ENCODE measurements around the gene KLC4.
A peak's percentile ranks its signal among the peaks of the same experiment; 100 is the strongest.
"Not testable (repeated sequence)": the region's sequence is repeated elsewhere in the genome, so short reads cannot be mapped to it uniquely, and the experiment has no call there.

The KLC4 gene

GRCh38 chr6:43040542-43041257 lies 18.7 kb upstream of the KLC4 start:
- no peak for DNase-seq (ENCODE audit: low spot score)
- ChIA-PET POLR2A (ENCODE audit: low non-redundant PET) (interaction anchor here (1.0 kb wide), 1 partner anchor 20 kb away, joined by 4 read pairs; no protein-coding TSS in a partner anchor), CTCF (no interaction called here)
- H3K27ac ChIP-seq: peak overlapping the region; percentile 31
- no peak for TF ChIP-seq CTCF (conservative IDR thresholded peaks at IDR 0.05; ENCODE audit: low read depth)

GRCh38 chr6:43041475-43041874 lies 18.0 kb upstream of the KLC4 start:
- ChIA-PET CTCF (interaction anchor here (0.6 kb wide), 1 partner anchor 37 kb away, joined by 3 read pairs; no protein-coding TSS in a partner anchor), POLR2A (ENCODE audit: low non-redundant PET) (interaction anchor here (1.0 kb wide), 1 partner anchor 21 kb away, joined by 4 read pairs; no protein-coding TSS in a partner anchor)
- H3K27ac ChIP-seq; DNase-seq (ENCODE audit: low spot score): not testable (repeated sequence)

- CTCF ChIA-PET: no interaction called here
- DNase-seq (ENCODE audit: low spot score): no peak
- TF ChIP-seq CTCF (conservative IDR thresholded peaks at IDR 0.05; ENCODE audit: low read depth): no peak
- H3K27ac ChIP-seq: no peak overlapping the region
- POLR2A ChIA-PET (ENCODE audit: low non-redundant PET): no interaction called here
These were observed 16.1 kb upstream of the KLC4 start for GRCh38 chr6:43043310-43043709.

GRCh38 chr6:43045371-43045930 lies 14.0 kb upstream of the KLC4 start:
- POLR2A ChIA-PET (ENCODE audit: low non-redundant PET): interaction anchor here (0.6 kb wide), 1 partner anchor 11 kb away, joined by 3 read pairs; no protein-coding TSS in a partner anchor
- CTCF ChIA-PET: interaction anchor here (0.6 kb wide), 1 partner anchor 205 kb away, joined by 3 read pairs; no protein-coding TSS in a partner anchor
- DNase-seq (ENCODE audit: low spot score): no peak
- H3K27ac ChIP-seq: peak overlapping the region; percentile 9; the same call in 1 of the 2 replicates
- no peak for TF ChIP-seq CTCF (conservative IDR thresholded peaks at IDR 0.05; ENCODE audit: low read depth)

GRCh38 chr6:43047998-43048397 lies 11.4 kb upstream of the KLC4 start:
- no peak overlapping the region; the same call in 1 of the 2 replicates for H3K27ac ChIP-seq
- DNase-seq (ENCODE audit: low spot score): no peak
- no peak for TF ChIP-seq CTCF (conservative IDR thresholded peaks at IDR 0.05; ENCODE audit: low read depth)
- ChIA-PET CTCF (no interaction called here), POLR2A (ENCODE audit: low non-redundant PET) (no interaction called here)

GRCh38 chr6:43050981-43051380 lies 8.4 kb upstream of the KLC4 start:
- DNase-seq (ENCODE audit: low spot score): no peak
- ChIA-PET POLR2A (ENCODE audit: low non-redundant PET) (no interaction called here), CTCF (no interaction called here)
- no peak for TF ChIP-seq CTCF (conservative IDR thresholded peaks at IDR 0.05; ENCODE audit: low read depth)
- H3K27ac ChIP-seq: no peak overlapping the region
